HL-60/S4 treated with phorbol 12-myristate 13-acetate at 8.2 ng/mL for 4 days and 3 days (cell line): ENCODE measurements around the gene OSCAR.

Source experiments
- in situ Hi-C: fragments of 300-500 bp; cut with MboI; formaldehyde crosslinking; loops from 2 replicates; pipeline ENCODE4 v1.15.0; 2022; ENCODE audit warnings: low sequenced_read_pairs

The OSCAR gene

GRCh38 chr19:54095136-54095858 is 5.3 kb downstream of the OSCAR start:
- in situ Hi-C loops: no loop called here

DNA sequence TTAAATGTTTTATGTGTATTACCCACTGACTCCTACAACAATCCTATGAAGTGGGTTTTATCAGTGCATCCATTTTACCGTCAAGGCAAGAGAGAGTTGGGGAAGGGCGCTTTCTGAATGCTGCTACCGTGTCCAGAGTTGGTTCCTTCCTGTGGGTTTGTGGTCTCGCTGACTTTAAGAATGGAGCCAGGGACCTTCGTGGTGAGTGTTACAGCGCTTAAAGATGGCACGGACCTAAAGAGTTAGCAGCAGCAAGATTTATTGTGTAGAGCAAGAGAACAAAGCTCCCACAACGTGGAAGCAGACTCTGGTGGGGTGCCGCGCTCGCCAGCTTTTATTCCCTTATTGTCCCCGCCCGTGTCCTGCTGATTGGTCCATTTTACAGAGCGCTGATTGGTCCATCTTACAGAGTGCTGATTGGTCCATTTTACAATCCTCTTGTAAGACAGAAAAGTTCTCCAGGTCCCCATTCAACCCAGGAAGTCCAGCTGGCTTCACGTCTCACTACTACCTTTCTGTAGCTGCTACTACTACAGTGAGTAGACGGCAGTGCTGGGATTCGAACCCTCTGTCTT is 6.1 kb downstream of the OSCAR start:
- in situ Hi-C loops: no loop called here

DNA sequence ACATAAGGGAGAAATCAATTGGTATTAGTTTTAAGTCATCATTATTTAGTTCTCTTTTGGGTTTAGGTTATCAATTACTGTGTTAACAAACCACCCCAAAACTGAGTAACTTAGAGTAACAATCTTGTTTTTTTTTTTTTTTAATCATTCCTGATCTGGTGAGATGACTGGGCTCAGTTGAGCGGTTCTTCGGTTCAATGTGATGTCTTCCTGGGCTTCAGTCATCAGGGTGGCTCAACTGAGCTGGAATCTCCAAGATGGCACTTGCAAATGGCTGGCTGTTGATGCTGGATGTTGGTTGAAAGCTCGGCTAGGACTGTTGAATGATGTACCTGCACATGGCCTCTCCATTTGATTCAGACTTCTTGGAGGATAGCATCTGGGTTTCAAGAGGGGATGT is 16.2 kb downstream of the OSCAR start:
- in situ Hi-C loops: no loop called here

DNA sequence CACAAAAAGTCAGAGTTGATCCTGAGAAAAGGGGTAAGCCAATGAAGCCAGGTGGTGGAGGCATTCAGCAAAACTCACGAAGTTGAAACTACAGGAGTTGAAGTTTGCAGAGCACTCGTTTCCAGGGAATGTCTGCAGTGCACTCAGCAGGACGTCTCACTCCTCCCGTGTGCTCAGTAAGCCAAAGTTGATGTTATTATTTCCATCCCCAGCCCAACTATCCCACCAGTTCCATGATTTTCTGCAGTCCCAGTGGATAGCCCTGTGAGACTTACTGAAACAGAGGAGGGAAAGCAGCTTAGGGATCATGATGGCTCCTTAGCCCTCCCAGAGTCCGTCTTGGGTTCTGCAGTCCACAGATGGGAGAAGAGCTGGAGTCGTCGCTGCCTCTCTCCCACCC is 19.6 kb downstream of the OSCAR start, which contains the start of gene TARM1:
TSS of gene TARM1 (minus strand) at position 334 of the 400 bp plus-strand sequence. CDS start at position 309, 25 bp downstream.
- in situ Hi-C loops: no loop called here

GRCh38 chr19:54077334-54077733 is 23.3 kb downstream of the OSCAR start:
- in situ Hi-C loops: no loop called here

DNA sequence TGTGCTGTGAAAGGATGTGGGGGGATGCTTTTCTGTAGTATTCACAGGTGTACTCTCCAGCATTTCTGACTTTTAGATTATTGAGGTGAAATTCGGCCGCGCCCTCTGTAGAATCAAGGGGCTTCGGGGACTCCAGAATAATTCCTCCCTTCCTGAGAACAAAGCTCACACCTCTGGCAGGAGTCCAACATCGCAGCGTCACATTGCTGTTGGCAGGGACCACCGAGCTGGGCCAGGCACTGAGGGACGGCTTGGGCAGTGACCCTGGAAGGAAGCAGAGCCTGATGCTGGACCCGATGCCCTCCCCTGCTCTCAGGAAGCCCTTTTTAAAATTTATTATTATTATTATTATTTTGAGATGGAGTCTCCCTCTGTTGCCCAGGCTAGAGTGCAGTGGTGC is 25.8 kb downstream of the OSCAR start:
- in situ Hi-C loops: no loop called here

DNA sequence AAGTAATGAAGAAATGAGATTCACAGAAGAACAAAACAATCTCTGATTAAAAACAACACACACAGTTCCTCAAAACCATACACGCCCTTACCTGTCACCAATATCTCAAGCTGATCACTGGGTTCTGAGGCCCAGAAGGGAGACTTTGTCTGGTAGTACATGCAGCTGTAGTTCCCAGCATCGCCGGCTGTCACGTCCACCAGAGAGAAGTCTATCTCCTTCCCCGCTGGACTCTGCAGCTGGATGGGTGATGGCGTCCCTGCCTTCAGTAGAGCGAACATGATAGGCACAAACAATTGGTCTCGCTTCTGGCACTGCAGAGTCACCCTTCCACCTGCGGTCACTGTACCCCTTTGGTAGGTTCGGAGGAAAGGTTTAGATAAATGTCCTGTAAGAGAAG is 26.8 kb downstream of the OSCAR start:
- in situ Hi-C loops: no loop called here

DNA sequence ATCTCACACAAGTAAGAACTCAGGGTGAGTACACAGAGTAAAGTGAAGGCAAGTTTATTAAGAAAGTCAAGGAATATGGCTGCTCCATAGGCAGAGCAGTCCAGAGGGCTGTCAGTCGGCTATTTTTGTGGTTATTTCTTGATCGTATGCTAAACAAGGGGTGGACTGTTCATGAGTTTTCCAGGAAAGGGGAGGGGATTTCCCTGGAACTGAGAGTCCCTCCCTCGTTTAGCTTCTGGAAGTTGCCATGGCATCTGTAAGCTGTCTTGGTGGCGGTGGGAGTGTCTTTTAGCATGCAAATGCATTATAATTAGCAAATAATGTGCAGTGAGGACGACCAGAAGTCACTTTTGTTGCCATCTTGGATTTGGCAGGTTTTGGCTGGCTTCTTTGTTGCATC is 31.1 kb downstream of the OSCAR start:
- in situ Hi-C loops: no loop called here

DNA sequence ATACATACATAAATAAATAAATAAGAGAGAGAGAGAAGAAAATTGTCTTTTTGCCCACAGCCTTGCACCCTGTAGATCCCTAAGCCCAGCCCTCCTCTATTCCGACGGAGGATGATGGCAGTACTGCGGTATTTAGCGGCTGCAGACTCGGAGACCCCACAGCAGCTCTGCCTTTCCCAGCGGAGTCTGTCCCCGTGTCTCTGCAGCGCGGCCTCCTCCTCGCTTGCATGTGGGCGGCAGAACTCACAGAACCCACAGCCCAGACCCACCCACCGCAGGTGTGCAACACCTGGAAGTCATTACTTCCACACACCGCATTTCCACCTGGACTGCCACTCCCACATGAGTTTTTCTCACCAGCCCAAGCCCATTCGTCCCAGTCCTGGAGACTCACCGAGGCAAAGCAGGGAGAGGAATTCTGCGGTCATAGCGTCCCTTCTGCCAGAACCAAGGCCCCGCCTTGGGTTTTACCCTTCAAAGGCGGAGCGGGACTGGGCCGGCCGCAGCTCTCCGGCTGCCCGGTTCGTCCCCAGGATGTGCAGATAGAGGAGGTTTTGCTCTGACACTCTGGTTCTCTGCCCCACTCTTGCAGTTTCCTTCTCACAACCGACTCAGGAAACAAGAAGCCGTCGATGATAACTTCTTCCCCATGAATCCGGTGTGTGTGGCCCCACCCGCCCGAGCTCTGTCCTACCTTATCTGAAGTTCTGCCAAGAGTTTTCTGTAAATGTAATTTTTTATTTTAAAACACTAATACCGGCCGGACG is 37.1 kb downstream of the OSCAR start, which contains the start of gene VSTM1:
TSS of gene VSTM1 (minus strand) at position 548 of the 767 bp plus-strand sequence. CDS start at position 428, 120 bp downstream.
- in situ Hi-C loops: no loop called here

DNA sequence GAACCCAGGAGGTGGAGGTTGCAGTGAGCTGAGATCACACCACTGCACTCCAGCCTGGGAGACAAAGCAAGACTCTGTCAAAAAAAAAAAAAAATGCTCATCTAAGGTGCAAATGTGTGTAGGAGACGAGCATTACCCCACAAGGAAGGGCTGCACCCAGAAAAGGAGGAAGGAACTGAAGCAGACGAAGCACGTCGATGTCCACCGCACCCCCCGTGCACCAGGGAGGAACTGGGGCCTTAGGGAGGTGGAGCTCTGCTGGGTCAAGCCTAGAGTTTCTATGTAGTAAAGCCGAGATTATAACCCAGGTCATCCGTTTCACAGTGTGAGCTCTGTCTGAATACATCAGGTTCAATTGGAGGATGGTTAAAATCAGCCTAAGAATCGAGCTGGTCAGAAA is 38.0 kb downstream of the OSCAR start:
- in situ Hi-C loops: no loop called here

DNA sequence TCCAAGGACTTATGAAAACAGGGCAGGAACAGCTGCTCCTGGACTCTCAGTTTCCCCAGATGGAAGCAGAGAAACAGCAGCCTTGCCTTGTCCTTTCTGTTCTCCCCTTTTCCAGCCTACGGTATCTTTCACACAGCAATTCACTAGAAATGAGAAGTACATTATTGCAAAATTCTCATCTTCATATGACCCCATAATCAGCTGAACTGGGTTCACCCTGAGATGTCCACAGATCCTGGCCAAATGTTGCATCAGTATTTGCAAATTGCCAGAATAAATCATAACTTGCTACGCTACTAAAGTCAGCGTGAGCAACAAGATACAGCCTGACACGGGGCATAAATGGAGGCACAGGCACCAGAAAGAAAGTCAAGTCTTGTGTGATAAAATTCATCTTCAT is 53.0 kb downstream of the OSCAR start:
- in situ Hi-C loops: no loop called here

DNA sequence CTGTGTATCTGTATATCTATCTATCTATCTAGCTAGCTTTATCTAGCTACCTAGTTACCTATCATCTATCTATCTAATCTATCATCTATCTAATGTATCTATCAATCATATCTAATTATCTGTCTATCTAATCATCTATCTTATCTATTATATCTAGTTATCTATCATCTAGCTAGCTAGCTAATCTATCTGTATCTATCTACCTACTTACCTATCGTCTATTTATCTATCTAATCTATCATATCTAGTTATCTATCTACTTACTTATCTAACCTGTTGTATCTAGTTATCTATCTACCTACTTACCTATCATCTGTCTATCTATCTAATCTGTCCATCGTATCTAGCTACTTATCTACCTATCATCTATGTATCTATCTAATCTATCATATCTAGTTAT is 54.8 kb downstream of the OSCAR start:
- in situ Hi-C loops: no loop called here
